Measurements from ENCODE around the gene DOCK4.

DOCK4 gene

DNA sequence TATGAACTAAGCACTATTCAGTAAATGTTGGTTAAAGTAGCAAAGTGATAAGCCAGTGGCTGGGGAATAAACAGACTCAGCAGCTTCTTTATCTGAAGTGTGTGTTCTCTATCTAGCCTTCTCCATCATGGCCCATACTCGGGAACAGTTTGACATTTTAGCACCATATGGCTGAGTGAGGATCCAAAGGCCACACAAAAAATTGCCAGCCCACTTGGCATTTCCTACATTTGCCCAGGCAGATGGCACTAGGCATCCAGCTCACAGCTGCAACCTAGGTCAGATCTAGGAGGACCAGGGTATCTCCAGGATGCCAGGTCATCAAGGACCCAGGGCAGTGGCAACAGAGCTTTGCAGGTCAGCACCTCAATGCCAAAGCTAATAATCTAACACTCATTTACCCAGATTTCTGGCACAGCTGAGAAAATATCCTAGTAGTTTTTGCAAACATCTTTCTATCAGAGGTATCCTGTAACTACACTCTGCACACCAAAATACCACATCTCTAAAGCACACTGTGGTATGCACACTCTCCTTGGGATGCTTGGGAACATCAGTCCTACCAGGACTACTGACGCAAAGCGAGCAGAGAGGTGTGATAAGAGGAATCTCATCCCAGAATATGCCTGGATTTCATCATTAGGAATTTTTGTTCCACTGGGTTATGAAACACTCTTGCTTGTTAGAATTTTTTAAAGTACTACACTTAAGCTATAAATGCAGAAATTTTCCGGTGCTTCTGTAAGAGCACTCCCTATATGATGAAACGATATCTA, 61.7 kb downstream of the DOCK4 start:
- TF ChIP-seq, protein P1, sequence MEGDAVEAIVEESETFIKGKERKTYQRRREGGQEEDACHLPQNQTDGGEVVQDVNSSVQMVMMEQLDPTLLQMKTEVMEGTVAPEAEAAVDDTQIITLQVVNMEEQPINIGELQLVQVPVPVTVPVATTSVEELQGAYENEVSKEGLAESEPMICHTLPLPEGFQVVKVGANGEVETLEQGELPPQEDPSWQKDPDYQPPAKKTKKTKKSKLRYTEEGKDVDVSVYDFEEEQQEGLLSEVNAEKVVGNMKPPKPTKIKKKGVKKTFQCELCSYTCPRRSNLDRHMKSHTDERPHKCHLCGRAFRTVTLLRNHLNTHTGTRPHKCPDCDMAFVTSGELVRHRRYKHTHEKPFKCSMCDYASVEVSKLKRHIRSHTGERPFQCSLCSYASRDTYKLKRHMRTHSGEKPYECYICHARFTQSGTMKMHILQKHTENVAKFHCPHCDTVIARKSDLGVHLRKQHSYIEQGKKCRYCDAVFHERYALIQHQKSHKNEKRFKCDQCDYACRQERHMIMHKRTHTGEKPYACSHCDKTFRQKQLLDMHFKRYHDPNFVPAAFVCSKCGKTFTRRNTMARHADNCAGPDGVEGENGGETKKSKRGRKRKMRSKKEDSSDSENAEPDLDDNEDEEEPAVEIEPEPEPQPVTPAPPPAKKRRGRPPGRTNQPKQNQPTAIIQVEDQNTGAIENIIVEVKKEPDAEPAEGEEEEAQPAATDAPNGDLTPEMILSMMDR (IDR thresholded peaks at IDR 0.05; ENCODE audit: control extremely low read depth, extremely low read depth, low read depth, missing control alignments) = no peak
- CTCF ChIA-PET = interaction anchor here (1.2 to 1.6 kb wide), 2 partner anchors 10 to 12 kb away, joined by 3 to 4 read pairs; no protein-coding TSS in a partner anchor
- DNase-seq (ENCODE audit: extremely low spot score) = no peak
- POLR2A ChIA-PET = no interaction called here

DNA sequence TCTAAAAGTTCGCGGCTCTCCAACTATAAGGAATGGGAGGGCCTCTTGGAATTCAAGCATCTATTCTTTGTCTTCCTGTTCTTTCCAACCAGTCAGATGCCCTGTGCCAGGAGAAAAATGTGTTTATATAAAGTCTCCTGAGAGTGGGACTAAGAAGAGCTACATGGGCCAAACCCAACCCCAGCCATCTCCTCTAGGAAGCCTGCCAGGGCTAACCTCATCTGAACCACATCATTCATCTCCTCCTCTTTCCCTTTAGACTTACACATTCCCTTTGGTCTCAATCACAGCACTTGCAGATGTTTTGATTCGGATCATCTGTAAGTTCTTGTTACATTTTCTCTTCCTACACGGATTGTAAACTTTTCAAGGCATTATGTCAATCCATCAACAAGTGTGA, 62.6 kb downstream of the DOCK4 start:
- no peak for DNase-seq (ENCODE audit: extremely low spot score)
- ChIA-PET POLR2A (no interaction called here), CTCF (no interaction called here)
- TF ChIP-seq, protein P1 (IDR thresholded peaks at IDR 0.05; ENCODE audit: control extremely low read depth, extremely low read depth, low read depth, missing control alignments) = no peak

DNA sequence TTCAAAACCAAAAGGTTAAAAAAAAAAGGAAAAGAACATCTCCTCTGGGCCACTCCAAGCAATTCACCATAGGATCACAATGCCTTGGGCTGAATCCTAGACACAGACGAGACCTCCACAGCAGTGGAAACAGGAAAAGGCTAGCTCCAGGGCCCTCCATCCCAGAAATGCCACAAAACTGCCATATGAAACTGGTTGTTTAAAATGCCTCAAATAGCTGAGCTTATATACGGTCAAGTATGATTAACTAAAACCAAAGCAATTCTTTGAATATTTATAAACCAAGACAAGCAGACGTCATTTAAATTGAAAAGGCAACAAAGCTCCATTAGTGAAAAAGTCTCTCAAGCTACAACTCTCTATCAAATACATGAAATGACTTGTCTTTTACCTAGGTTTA, 63.1 kb downstream of the DOCK4 start:
- POLR2A ChIA-PET = no interaction called here

DNA sequence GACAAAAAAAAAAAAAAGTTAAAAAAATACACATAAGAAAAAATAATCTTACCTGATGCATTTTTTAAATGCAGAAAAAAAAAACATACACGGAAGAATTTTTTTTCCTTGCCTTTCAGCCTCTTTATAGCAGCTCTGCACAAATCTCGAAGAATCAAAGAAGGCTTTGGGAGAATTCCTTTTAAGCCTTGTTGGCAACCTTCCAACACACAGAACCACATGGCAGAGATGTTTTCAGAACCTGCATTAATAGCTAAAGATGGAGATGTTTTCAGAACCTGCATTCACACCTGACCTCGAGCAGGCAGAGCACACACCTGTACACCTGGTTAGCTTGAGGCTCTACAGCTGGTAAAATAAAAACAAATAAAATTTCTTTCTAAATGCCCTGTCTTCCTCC, 65.6 kb downstream of the DOCK4 start:
- TF ChIP-seq, protein P1 (IDR thresholded peaks at IDR 0.05; ENCODE audit: control extremely low read depth, extremely low read depth, low read depth, missing control alignments) = no peak
- ChIA-PET CTCF (interaction anchor here (1.8 kb wide), 1 partner anchor 10 kb away, joined by 5 read pairs; no protein-coding TSS in a partner anchor), POLR2A (no interaction called here)
- DNase-seq (ENCODE audit: extremely low spot score) = no peak

More for the DNA sequence above, 63.1 kb downstream of the DOCK4 start:
- no peak for DNase-seq (ENCODE audit: extremely low spot score)
- TF ChIP-seq, protein P1 (IDR thresholded peaks at IDR 0.05; ENCODE audit: control extremely low read depth, extremely low read depth, low read depth, missing control alignments) = no peak
- CTCF ChIA-PET = no interaction called here

DNA sequence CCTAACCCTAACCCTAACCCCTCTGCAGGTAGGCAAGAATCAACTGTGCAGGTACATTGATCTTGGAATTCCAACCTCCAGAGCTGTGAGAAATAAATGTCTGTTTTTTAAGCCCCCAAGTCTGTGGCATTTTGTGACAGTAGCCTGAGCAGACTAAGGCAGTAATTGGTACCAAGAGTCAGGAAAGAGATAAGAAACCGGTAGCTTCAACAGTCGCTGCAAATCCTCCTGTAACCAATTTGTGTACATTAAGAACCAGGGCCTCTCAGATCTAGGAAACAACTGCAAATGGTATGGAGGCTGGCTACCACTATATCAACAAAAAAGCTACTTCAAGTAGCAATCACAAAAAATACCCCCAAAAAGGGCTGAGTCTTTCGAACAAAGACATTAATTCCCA, 67.3 kb downstream of the DOCK4 start:
- no peak for DNase-seq (ENCODE audit: extremely low spot score)
- TF ChIP-seq, protein P1 (IDR thresholded peaks at IDR 0.05; ENCODE audit: control extremely low read depth, extremely low read depth, low read depth, missing control alignments) = no peak
- ChIA-PET CTCF (interaction anchor here (2.0 kb wide), 1 partner anchor 9 kb away, joined by 6 read pairs; no protein-coding TSS in a partner anchor), POLR2A (no interaction called here)

DNA sequence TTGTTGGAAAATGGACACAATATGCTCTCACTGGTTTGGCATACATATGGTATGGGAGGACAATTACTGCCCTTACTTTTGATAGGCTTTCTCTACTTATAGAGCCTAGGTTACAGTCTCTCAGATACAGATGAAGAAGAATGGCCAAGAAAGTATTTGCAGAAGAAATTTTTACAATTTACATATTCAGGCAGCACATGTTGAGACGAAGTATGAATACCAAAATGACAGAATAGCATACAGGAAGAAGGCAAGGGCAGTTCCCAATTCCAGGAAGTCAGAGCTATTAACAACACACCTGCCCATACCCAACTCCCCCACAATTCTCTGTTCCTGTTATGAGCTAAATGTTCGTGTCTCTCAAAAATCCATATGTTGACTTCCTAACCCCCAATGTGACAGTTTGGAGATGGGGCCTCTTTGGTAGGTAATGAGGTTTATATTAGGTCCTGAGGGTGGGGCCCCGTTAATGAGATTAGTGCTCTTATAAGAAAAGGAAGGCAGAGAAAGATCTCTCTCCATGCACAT, 67.8 kb downstream of the DOCK4 start:
- CTCF ChIA-PET = interaction anchor here (2.0 kb wide), 1 partner anchor 10 kb away, joined by 6 read pairs; no protein-coding TSS in a partner anchor
- TF ChIP-seq, protein P1 (IDR thresholded peaks at IDR 0.05; ENCODE audit: control extremely low read depth, extremely low read depth, low read depth, missing control alignments) = no peak
- no peak for DNase-seq (ENCODE audit: extremely low spot score)
- POLR2A ChIA-PET = no interaction called here

All from GM10248 (cell line).